Esophagus squamous epithelium (tissue), 5 donors: ENCODE measurements around the gene EPN2. TPM values are rescaled to one million over a fixed set of nuclear protein-coding genes. Genes with fewer than 3 reads are reported as not detected.
A peak's percentile ranks its signal among the peaks of the same experiment; 100 is the strongest.

Source experiments
- DNase-seq: peaks from one replicate; lab custom pipeline; 2025; lab: John Stamatoyannopoulos, UW
- H3K27ac ChIP-seq, 4 donors: fragments of 200-600 bp; sonication (generic); one replicate each; pipeline ENCODE4 v1.5.1; 2016 to 2019; ENCODE audit warnings: mild to moderate bottlenecking in 1 of 4
- H3K27me3 ChIP-seq, 4 donors: fragments of 200-600 bp; sonication (generic); 1 replicate in 3 of 4; 2 replicates in 1 of 4; pipeline versions ENCODE4 v1.5.1 to v1.6.0; 2017 to 2021; ENCODE audit warnings: antibody characterized with exemption in 1 of 4
- H3K36me3 ChIP-seq, 3 donors: fragments of 200-600 bp; sonication (generic); one replicate each; pipeline ENCODE4 v1.5.1; 2016 to 2019
- H3K4me1 ChIP-seq, 3 donors: fragments of 200-600 bp; sonication (generic); one replicate each; pipeline ENCODE4 v1.5.1; 2017 to 2019
- H3K4me3 ChIP-seq, 4 donors: fragments of 200-600 bp; sonication (generic); 1 replicate in 3 of 4; 2 replicates in 1 of 4; pipeline ENCODE4 v1.5.1; 2016 to 2019; ENCODE audit warnings: mild to moderate bottlenecking in 2 of 4, moderate library complexity in 1 of 4
- H3K9me3 ChIP-seq, 3 donors: fragments of 200-600 bp; sonication (generic); one replicate each; pipeline ENCODE4 v1.5.1; 2016 to 2019
- POLR2A ChIP-seq, 4 donors: fragments of 450-650 bp; IDR thresholded peaks; one replicate each; pipeline ENCODE4 v1.6.1; 2017; ENCODE audit warnings: antibody characterized with exemption in 4 of 4, mild to moderate bottlenecking in 4 of 4, moderate library complexity in 3 of 4
- WGBS, 2 donors: methylation state at CpG; one replicate each; pipeline ENCODE4 v1.1.5; 2018; 5-methylcytosine and 5-hydroxymethylcytosine counted together
- intact Hi-C: fragments of 100-400 bp; cut with DNase I; formaldehyde crosslinking; loops from one replicate; pipeline ENCODE4 v1.15.0; 2022
- total RNA-seq, 4 donors: library from RNA; depleted of rRNA; stranded (reverse); fragments of >200 nt; gene quantifications; one replicate each; pipeline ENCODE4 v1.1.0, GENCODE V29; 2016
- TF ChIP-seq, protein P1 (sequence below), 6 experiments: fragments of 450-650 bp in 4 of 6; fragments of 200-600 bp in 2 of 6; sonication (generic) in 2 of 6; IDR thresholded peaks; one replicate each; pipeline ENCODE4 v1.5.1; 2016 to 2019; ENCODE audit warnings: antibody characterized with exemption in 6 of 6, mild to moderate bottlenecking in 4 of 6, moderate library complexity in 4 of 6
- donor health status: DM: yes; HTN: yes; CAD: no.

The EPN2 gene
- total RNA-seq, 4 donors from 2014 or later = 24.2 to 61.4 (median 56.1) TPM

DNA sequence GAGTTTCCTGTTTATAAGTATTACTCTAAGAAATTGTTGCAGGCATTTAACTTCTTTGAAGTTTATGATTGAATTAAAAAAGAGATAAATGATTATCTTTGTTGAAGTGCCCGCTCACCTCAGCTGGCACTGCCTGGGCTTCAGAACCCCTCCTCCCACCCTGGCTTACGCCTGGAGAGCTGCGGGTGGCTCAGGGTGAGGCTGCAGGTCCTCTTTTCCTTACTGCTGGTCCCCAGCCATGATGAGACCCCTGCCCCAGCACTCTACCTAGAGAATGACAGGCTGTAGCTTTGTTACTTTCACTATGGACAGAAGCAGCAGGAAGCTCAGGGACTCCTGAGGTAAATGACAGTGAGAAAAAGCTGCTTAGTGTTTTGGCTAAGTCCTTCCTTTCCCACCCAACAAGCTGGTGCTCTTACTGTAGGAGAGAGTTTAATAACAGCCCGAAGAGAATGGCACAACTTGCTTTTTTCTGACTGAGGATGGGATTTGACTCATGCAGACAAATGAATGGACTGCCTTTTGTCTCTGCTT lies 62.1 kb downstream of the EPN2 start:
- Histone ChIP-seq H3K9me3 (no peaks in the 10 kb centered on the region), H3K4me3 (no peak overlapping the region), H3K36me3 (peaks cover 0 to 52% (median 0%) of the 10 kb centered on the region in 3 donors), H3K4me1 (peaks cover 13 to 91% (median 24%) of the 10 kb centered on the region in 3 donors), H3K27me3 (no peaks in the 10 kb centered on the region), H3K27ac (peak overlapping the region in 2 of 4 donors; percentile 30 to 32)
- no peak for TF ChIP-seq POLR2A (IDR thresholded peaks at IDR 0.05)
- TF ChIP-seq, protein P1, sequence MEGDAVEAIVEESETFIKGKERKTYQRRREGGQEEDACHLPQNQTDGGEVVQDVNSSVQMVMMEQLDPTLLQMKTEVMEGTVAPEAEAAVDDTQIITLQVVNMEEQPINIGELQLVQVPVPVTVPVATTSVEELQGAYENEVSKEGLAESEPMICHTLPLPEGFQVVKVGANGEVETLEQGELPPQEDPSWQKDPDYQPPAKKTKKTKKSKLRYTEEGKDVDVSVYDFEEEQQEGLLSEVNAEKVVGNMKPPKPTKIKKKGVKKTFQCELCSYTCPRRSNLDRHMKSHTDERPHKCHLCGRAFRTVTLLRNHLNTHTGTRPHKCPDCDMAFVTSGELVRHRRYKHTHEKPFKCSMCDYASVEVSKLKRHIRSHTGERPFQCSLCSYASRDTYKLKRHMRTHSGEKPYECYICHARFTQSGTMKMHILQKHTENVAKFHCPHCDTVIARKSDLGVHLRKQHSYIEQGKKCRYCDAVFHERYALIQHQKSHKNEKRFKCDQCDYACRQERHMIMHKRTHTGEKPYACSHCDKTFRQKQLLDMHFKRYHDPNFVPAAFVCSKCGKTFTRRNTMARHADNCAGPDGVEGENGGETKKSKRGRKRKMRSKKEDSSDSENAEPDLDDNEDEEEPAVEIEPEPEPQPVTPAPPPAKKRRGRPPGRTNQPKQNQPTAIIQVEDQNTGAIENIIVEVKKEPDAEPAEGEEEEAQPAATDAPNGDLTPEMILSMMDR (IDR thresholded peaks at IDR 0.05) = no peak
- 65 to 77% methylated on average over 4 of the region's 4 CpGs for WGBS, 2 donors
- intact Hi-C loops = no loop called here
- no peak for DNase-seq

DNA sequence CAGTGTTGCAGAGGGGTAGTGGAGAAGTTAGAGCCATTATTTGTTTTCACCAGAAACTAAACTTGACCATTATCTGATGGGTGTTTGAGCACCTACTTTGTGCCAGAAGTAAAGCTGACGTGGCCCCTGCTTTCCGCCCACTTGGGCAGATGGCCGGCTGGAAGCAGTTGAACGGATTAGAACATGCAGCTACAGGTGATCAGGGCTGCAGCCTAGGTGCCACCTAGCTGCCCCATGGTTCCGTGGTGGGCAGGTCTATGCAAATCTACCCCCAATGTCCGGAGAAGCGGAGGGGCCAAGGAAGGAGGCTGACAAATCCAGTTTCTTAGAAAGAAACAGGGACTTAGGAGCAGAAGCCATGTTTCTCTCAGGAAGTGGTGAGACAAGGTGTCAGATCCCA lies 62.7 kb downstream of the EPN2 start:
- 69 to 70% methylated on average over 2 to 7 of the region's 7 CpGs for WGBS, 2 donors
- H3K27ac ChIP-seq = peak overlapping the region in 2 of 4 donors; percentile 30 to 32

DNA sequence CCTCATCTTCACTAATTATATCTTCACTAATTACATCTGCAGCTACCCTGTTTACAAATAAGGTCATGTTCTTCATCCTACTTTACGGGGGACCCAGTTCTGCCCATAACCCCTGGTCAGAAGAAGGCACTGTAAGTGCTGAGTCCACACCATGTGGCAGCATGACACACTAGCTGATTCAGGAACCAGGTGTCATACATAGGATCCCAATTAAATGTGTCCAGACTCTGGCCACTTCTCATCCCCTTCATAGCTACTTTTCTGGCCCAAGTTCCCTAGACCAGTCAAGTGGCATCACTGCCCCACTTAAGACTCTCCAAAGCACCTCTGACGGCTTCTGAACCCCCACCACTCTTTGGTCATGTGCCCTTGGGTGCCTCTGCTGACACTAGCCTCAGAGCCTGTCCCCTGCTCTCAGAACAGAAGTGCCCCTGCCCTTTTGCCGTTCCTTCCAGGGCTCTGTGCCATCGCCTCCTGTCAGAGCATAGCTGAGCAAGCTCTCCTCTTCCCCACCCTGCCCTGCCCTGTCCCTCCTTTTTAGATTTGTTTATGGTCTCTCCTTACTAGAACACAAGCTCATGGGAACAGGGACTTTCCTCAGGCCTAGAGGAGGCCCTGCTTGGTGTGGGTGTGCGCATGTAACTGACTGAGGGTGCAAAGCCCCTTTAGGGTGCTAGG lies 64.2 kb downstream of the EPN2 start:
- Histone ChIP-seq H3K27me3 (no peaks in the 10 kb centered on the region), H3K9me3 (no peaks in the 10 kb centered on the region), H3K4me3 (no peak overlapping the region), H3K4me1 (peaks cover 19 to 95% (median 27%) of the 10 kb centered on the region in 3 donors), H3K27ac (peak overlapping the region; percentile 31 to 68 (median 58)), H3K36me3 (peaks cover 0 to 72% (median 0%) of the 10 kb centered on the region in 3 donors)
- 69 to 77% methylated on average over 4 to 5 of the region's 5 CpGs for whole genome bisulfite sequencing, 2 donors
- DNase-seq = no peak
- intact Hi-C loops = no loop called here
- TF ChIP-seq POLR2A (IDR thresholded peaks at IDR 0.05) = no peak
- TF ChIP-seq, protein P1 (IDR thresholded peaks at IDR 0.05) = no peak

More for the DNA sequence above, 62.7 kb downstream of the EPN2 start:
- H3K36me3 ChIP-seq = peaks cover 0 to 57% (median 0%) of the 10 kb centered on the region in 3 donors
- no peaks in the 10 kb centered on the region for H3K9me3 ChIP-seq
- no peaks in the 10 kb centered on the region for H3K27me3 ChIP-seq
- H3K4me1 ChIP-seq = peaks cover 18 to 94% (median 24%) of the 10 kb centered on the region in 3 donors
- H3K4me3 ChIP-seq = no peak overlapping the region
- intact Hi-C loops = no loop called here
- TF ChIP-seq POLR2A (IDR thresholded peaks at IDR 0.05) = no peak
- TF ChIP-seq, protein P1 (IDR thresholded peaks at IDR 0.05) = no peak
- DNase-seq = no peak

DNA sequence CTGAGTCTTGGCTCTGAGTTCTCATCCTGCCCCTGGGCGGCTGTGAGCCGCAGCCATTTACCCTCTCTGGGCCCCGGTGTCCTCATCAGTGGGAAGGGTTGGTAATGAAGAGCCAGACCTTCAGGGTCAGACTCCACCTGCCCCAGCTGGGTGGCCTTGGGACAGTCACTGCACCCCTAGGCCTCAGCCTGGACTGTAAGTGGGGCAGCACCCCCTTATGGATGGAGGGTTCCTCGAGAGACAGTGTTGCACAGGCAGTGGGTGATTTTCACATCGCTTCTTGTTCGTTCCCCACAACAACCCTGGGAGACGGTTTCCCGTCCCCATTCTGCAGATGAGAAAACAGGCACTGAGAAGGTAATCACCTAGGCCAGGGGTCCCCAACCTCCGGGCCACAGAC lies 64.8 kb downstream of the EPN2 start:
- no peak for DNase-seq
- H3K4me1 ChIP-seq = peaks cover 19 to 89% (median 27%) of the 10 kb centered on the region in 3 donors
- peaks cover 0 to 72% (median 0%) of the 10 kb centered on the region in 3 donors for H3K36me3 ChIP-seq
- H3K9me3 ChIP-seq = no peaks in the 10 kb centered on the region
- peak overlapping the region in 3 of 4 donors; percentile 51 to 68 (median 64) for H3K27ac ChIP-seq
- WGBS, 2 donors = 97 to 100% methylated on average over 1 to 5 of the region's 9 CpGs
- TF ChIP-seq, protein P1 (IDR thresholded peaks at IDR 0.05) = no peak
- no peak for TF ChIP-seq POLR2A (IDR thresholded peaks at IDR 0.05)
- no peak overlapping the region for H3K4me3 ChIP-seq
- intact Hi-C loops = no loop called here
- H3K27me3 ChIP-seq = no peaks in the 10 kb centered on the region

DNA sequence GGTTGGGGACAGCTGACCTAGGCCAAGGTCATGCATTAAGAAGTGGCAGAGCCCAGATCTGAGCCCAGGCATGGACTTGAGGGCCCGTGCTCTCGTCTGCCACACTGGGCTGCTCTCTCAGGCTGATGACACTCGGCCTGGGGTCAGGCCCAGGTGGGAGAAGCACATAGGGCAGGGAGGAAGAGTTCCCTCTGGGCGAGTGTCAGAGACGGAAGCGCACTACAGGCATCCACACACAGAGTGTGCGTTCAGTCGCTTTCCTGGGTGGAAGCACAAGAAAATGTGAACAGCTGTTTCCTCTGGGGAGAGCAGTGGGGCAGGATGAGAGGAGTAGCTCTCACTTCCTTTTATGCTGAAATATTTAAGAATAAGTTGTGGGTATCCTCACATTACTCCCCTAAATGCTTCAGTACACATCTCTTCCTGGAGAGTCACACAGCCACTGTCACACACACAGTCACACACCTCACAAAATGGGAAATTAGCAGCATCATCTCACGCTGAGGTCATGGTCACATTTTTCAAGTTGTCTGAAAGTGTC lies 65.7 kb downstream of the EPN2 start:
- 64 to 80% methylated on average over 5 to 7 of the region's 9 CpGs for WGBS, 2 donors
- Histone ChIP-seq H3K4me3 (no peak overlapping the region), H3K27me3 (no peaks in the 10 kb centered on the region), H3K9me3 (no peaks in the 10 kb centered on the region), H3K27ac (peak overlapping the region in 3 of 4 donors; percentile 31 to 68 (median 41)), H3K4me1 (peaks cover 19 to 82% (median 27%) of the 10 kb centered on the region in 3 donors), H3K36me3 (peaks cover 0 to 79% (median 0%) of the 10 kb centered on the region in 3 donors)
- intact Hi-C loops = no loop called here
- TF ChIP-seq POLR2A (IDR thresholded peaks at IDR 0.05) = no peak
- TF ChIP-seq, protein P1 (IDR thresholded peaks at IDR 0.05) = no peak
- DNase-seq = no peak
